Effector CD8-positive, alpha-beta T cell (primary cell): ENCODE data around the gene MAVS.

Source experiments
- DNase-seq: peaks from one replicate; lab custom pipeline; 2025; lab: John Stamatoyannopoulos, UW
- total RNA-seq, 4 experiments: gene quantifications; one replicate each; lab custom pipeline; 2026; lab: John Stamatoyannopoulos, UW

MAVS gene
- total RNA-seq, result 102 to 300 (median 221) reads per million in 4 experiments

DNA sequence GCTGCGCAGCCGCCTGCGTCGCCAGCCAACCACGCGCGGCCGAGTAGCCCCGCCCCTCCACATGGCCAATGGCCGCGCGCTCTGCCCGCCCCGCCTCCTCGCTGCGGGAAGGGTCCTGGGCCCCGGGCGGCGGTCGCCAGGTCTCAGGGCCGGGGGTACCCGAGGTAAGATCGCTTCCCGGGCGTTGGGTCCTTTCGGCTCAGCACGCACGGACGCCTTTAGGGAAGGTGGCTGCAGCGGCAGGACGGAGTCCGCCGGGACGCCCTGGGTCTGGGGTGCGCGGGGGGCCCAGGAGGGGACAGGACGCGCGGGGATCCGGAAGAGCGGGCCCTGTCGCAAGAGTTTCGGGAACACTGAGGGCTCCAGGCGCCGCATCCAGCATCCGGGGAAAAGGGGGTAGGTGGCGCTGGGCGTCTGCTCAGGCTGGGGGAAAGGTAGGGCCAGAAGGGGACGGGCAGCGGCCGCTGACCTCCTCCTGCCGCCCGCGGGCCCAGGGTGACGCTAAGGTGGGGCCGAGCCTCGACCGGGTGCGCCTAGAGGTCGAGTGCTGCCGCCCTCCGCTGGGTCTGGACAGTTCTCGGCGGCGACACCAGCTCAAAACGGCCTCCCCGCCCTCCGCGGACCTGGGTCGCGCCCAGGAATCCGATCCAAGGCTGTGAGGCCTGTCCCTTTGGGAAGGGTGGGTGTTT is at the start of gene MAVS:
MAVS (plus strand) TSS at position 95 of the 689 bp plus-strand sequence. CDS start 7,791 bp downstream, outside the sequence.
- DNase-seq, result peak; percentile 75

DNA sequence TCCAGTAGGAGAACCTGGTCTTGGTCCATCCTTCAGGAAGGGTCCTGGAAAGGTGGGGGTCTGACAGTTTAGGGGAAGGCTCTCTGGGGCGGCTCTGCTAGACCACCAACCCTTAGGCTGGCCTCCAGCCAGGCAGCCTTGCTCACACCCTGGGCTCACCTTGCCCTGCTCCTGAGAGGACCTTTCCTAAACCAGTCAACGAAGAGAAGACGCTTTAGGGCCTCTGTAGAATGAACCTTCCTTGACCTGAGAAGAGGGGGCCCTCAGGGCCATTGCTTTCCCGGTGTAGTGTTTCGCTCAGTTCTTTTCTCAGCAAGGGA is 49.4 kb upstream of the MAVS start:
- DNase-seq, result no peak

- peak; percentile 19 for DNase-seq
Measured at GRCh38 chr20:3797592-3798372, 48.9 kb upstream of the MAVS start.

DNA sequence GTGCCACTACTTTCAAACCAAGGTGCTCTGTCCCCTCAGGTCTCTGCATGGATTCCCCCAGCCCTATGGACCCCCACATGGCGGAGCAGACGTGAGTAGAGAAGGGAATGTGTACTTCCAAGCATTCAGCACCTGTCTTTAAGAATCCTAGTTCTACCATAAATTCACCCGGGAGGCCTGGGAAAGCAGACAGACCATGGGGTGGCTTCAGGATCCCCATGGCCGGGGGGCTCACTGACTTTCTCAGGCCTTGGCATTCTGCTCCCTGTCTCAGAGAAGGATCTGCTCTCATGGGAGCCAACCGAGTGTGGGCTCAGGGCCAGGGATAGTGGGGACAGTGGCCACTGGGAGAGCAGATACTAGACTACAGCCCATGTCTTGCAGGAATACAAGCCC is 48.3 kb upstream of the MAVS start:
- no peak for DNase-seq

- DNase-seq, result peak; percentile 14
Measured at GRCh38 chr20:3798908-3799248, 47.8 kb upstream of the MAVS start.

DNA sequence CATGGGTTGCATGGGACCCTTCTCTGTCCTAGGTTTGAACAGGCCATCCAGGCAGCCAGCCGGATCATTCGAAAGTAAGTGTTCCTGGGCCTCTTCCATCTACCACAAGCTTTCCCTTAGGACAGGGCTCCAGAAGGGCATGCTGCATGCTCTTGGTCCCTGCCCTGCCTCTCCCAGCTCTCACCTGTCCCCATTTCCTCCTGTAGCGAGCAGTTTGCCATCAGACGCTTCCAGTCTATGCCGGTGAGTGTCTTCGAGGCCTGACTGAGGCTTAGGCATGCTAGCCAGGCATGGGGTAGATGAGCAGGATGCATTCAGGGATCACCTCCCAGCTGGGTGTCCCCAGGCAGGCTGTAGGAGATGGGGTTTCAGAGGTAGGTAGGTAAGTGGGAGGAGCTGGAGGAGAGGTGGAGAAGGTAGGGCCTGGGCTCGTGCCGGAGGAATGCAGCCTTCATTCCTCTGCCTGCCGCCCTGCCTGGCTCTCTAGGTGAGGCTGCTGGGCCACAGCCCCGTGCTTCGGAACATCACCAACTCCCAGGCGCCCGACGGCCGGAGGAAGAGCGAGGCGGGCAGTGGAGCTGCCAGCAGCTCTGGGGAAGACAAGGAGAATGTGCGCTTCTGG is 46.3 kb upstream of the MAVS start:
- no peak for DNase-seq

GRCh38 chr20:3800878-3801260 is 45.8 kb upstream of the MAVS start:
- no peak for DNase-seq

- no peak for DNase-seq
Measured at GRCh38 chr20:3801299-3801698, 45.3 kb upstream of the MAVS start.

DNA sequence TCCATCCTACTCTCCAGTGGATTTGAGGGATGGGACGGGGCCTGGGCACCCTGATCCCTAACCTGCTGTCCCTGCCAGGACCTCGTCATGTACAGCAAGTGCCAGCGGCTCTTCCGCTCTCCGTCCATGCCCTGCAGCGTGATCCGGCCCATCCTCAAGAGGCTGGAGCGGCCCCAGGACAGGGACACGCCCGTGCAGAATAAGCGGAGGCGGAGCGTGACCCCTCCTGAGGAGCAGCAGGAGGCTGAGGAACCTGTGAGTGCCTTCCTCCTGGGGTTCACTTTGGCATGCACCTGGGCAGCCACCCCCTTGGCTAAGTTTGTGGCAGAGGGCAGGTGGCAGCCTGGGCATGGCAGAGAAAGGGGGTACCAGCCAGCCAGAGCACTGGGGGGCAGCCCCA is 44.8 kb upstream of the MAVS start:
- DNase-seq, result no peak

GRCh38 chr20:3802524-3803239 is 44.0 kb upstream of the MAVS start:
- DNase-seq, result no peak

DNA sequence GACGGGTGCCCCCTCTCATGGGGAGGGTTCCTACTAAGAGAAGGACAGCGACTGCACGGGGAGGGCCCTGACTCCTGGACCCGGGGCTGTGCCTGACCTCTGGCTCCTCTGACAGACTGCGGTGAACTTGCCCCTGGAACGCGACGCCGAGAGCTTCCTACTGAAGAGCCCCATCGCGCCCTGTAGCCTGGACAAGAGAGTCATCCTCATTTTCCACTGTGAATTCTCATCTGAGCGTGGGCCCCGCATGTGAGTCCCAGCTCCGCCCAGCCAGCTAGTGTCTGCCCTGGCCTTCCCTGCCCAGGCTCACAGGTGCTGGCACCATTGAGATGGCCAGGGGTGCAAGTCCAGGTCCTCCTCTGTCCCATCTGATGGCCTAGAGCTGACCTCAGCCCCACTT is 43.3 kb upstream of the MAVS start:
- DNase-seq, result no peak

DNA sequence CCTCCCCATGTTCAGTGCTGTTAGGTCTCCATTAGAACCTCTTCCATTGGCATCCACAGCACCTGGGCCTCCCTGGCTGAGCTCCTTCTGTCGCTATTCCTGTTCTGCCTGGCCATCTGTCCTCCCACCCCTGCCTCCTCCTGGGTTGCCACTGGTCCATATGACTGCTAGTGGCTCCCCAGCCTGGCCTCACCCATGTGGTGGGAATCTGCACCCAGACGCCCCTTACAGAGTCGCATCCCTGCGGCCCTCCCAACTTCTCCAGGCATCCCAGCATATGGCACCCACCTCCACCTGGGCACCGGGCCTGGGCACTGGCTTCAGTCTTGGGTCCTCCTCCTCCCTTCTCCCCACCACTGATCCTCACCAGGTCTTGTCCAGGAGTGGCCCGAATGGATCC is 42.8 kb upstream of the MAVS start:
- no peak for DNase-seq

- no peak for DNase-seq
Measured at GRCh38 chr20:3804254-3804751, 42.3 kb upstream of the MAVS start.

DNA sequence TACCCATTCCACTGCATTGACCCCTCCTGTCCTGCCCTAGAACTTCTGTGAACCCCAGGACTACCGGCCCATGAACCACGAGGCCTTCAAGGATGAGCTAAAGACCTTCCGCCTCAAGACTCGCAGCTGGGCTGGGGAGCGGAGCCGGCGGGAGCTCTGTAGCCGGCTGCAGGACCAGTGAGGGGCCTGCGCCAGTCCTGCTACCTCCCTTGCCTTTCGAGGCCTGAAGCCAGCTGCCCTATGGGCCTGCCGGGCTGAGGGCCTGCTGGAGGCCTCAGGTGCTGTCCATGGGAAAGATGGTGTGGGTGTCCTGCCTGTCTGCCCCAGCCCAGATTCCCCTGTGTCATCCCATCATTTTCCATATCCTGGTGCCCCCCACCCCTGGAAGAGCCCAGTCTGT is 41.9 kb upstream of the MAVS start:
- no peak for DNase-seq

DNA sequence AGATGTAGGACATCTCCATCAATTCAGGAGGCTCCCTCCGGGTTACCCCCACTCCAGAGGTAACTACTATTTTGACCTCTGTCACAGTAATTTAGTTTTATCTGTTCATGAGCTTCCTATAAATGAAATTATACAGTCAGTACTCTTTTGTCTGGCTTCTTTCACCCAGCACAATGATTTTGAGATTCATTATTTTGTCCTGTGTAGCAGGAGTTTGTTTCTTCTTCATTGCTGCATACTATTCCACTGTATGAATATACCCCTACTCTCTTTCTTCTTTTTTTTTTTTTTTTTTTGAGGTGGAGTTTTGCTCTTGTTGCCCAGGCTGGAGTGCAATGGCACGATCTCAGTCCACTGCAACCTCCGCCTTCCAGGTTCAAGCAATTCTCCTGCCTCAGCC is 38.1 kb upstream of the MAVS start:
- DNase-seq, result no peak

- peak; percentile 75 for DNase-seq
Measured at GRCh38 chr20:3811467-3812258, 35.0 kb upstream of the MAVS start.

- no peak for DNase-seq
Measured at GRCh38 chr20:3812259-3812681, 34.4 kb upstream of the MAVS start.

DNA sequence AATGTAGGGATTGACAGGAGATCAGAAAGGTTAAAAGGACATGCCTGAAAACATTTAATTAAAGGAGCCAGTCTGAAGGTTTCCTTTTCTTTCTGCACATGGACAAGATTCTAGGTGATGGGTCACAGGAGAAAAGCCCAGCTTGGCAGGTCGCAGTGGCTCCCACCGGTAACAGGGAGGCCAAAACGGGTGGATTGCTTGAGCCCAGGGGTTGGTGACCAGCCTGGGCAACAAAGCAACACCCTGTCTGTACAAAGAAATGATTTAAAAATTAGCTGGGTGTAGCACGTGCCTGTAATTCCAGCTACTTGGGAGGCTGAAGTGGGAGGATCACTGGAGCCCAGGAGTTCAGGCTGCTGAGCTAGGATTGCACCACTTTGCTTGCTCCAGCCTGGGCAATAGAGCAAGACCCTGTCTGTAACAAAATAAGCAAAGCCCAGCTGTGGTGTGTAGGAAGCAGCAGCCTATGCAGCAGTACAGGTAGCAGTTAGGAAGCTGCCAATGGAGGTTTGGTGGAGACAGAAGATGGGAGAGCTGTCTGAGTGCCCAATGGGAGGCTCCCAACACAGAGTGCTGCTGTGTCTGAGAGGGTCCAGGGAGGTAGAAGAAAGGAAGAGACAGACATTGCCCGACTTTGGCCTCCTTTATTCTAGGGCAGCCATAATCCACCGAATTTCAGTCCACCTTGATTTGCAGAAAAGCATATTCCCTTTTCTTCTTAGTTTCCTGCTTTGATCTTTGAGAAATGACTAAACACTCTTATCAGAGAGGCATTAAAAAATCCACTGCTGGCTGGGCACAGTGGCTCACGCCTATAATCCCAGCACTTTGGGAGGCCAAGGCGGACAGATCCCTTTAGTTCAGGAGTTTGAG is 33.4 kb upstream of the MAVS start:
- DNase-seq, result no peak

DNA sequence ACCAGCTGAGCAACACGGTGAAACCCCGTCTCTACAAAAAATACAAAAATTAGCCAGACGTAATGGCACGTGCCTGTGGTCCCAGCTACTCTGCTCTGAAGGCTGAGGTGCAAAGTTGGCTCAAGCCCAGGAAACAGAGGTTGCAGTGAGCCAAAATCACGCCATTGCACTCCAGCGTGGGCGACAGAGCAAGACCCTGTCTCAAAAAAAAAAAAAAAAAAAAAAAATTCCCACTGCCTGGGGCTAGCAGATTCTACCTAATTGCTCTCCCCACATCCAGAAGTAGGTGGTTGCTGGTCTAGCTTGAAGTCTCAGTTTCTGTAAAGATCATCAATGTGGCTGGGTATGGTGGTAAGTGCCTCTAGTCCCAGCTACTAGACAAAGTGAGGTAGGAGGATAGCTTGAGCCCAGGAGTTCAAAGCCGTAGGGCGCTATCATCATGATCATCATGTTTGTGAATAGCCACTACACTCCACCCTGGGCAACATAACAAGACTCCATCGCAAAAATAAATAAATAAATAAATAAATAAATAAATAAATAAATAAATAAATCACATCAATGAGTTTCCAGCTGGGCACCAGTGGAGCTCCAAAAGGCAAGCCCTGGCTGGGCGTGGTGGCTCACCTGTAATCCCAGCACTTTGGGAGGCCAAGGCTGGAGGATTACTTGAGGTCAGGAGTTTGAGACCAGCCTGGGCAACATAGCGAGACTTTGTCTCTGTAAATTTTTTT is 32.6 kb upstream of the MAVS start:
- DNase-seq, result no peak
